ENCODE measurements around the gene KCNB1.
"Not testable (repeated sequence)": the region's sequence is repeated elsewhere in the genome, so short reads cannot be mapped to it uniquely, and the experiment has no call there.

KCNB1 gene

DNA sequence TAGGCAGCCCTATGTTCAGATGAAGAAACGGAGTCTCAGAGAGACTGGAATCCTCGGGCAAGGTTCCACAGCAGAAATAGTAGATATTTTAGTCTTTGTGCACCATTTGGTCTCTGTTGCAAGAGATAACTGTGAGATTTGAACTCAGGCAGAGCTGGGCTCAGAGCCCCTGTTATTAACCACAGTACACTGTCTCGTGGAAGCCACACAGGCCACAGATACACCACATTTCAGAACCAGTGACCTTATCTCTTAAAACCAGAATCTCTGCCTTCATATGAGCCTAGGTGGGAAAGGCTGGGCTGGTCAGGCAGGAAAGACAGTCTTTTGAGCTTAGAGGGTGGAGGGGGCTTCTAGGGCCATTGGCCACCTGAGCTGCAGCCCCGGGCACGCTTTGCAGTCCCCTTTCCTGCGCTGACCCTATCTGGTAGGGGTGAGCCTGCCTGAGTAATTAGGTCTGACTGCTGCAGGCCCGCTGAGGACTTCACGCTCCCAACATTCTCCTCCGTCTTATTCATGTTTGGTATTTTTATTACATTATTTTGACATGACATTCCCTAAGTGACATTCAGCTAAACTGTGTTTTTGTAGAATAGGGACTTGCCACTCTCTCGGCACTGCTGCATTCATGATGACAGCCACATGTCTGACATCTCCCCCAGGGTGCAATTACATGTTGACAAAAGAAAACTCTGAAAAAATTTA lies 71.1 kb downstream of the KCNB1 start:
- no peak overlapping the region for H3K9ac ChIP-seq (ENCODE audit: low read length)
- TF ChIP-seq, protein P1, sequence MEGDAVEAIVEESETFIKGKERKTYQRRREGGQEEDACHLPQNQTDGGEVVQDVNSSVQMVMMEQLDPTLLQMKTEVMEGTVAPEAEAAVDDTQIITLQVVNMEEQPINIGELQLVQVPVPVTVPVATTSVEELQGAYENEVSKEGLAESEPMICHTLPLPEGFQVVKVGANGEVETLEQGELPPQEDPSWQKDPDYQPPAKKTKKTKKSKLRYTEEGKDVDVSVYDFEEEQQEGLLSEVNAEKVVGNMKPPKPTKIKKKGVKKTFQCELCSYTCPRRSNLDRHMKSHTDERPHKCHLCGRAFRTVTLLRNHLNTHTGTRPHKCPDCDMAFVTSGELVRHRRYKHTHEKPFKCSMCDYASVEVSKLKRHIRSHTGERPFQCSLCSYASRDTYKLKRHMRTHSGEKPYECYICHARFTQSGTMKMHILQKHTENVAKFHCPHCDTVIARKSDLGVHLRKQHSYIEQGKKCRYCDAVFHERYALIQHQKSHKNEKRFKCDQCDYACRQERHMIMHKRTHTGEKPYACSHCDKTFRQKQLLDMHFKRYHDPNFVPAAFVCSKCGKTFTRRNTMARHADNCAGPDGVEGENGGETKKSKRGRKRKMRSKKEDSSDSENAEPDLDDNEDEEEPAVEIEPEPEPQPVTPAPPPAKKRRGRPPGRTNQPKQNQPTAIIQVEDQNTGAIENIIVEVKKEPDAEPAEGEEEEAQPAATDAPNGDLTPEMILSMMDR (IDR thresholded peaks at IDR 0.05; ENCODE audit: low read depth, low read length) = no peak
- no peak for TF ChIP-seq EZH2phosphoT487 (IDR thresholded peaks at IDR 0.05; ENCODE audit: low read depth)
- no peaks in the 10 kb centered on the region for H3K4me1 ChIP-seq (ENCODE audit: low read length)
- no peak overlapping the region for H3K27ac ChIP-seq (ENCODE audit: low read length)
- no peaks in the 10 kb centered on the region for H4K20me1 ChIP-seq (ENCODE audit: insufficient read depth, low read length)
- peaks cover 51% of the 10 kb centered on the region for H3K27me3 ChIP-seq (ENCODE audit: low read depth, low read length)
- H2AFZ ChIP-seq (ENCODE audit: low read depth, low read length) = no peak overlapping the region
- no peaks in the 10 kb centered on the region for H3K36me3 ChIP-seq (replicated peaks; ENCODE audit: low read depth, low read length)
- H3K4me2 ChIP-seq (ENCODE audit: low read length) = no peak overlapping the region
- H3K9me3 ChIP-seq (ENCODE audit: insufficient read depth, low read length) = no peaks in the 10 kb centered on the region
- no peaks in the 10 kb centered on the region for H3K79me2 ChIP-seq (ENCODE audit: low read length)
- H3K4me3 ChIP-seq (ENCODE audit: low read length) = no peak overlapping the region

DNA sequence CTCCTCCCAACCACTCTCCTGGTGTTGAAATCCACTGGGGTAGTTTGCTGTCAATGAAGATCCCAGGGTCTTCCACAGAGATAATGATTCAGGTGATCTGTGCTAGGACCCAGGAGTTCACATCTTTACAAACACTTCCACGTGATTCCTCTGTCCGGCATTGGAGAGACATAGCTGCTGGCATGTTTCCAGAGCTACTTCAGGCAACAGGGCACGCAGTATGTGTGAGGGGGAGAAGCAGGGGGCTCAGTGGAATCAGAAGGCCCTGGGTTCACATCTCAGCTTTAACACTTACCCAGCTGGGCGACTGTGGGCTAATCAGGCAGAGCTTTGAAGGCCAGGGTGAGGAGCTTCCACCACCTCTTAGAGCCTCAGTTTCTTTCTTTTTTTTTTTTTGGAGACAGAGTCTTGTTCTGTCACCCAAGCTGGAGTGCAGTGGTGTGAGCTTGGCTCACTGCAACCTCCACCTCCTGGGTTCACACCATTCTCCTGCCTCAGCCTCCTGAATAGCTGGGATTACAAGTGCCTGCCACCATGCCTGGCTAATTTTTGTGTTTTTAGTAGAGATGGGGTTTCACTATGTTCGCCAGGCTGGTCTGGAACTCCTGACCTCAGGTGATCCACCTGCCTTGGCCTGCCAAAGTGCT lies 72.4 kb downstream of the KCNB1 start:
- H3K4me1 ChIP-seq (ENCODE audit: low read length); H2AFZ ChIP-seq (ENCODE audit: low read depth, low read length); H4K20me1 ChIP-seq (ENCODE audit: insufficient read depth, low read length); H3K4me3 ChIP-seq (ENCODE audit: low read length); H3K9me3 ChIP-seq (ENCODE audit: insufficient read depth, low read length); H3K4me2 ChIP-seq (ENCODE audit: low read length); H3K9ac ChIP-seq (ENCODE audit: low read length); H3K36me3 ChIP-seq (replicated peaks; ENCODE audit: low read depth, low read length); H3K27ac ChIP-seq (ENCODE audit: low read length); H3K79me2 ChIP-seq (ENCODE audit: low read length): not testable (repeated sequence)
- peaks cover 50% of the 10 kb centered on the region for H3K27me3 ChIP-seq (ENCODE audit: low read depth, low read length)

DNA sequence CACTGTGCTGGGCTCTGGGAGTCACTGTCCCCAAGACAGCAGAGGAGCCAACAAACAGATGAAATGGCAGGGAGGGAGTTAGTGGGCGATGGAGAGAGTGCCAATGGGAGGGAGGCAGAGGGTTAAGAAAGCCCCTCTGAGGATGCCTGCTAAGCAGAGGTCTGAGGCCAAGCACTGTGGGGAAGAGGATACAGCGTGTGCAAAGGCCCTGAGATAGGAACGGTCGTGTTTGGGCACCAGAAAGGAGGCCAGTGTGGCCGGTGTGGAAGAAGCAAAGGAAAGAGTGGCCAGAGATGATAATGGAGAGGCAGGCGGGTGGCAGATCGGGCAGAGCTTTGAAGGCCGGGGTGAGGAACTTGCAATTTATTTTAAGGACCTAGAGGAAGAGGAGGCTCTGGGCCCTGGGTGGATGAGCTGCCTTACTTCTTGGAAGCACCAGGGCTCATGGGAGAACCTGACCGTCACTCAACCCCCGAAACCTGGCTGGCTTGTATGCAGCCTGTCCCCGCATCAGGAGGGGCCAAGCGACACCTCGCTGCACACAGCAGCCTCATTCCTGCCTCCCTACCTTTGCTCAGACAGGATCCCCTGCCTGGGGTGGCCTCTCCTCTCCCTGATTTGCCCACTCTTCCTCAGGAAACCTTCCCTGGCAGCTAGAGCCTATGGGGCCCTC lies 73.0 kb downstream of the KCNB1 start:
- Histone ChIP-seq H3K27ac (ENCODE audit: low read length) (no peak overlapping the region), H3K9ac (ENCODE audit: low read length) (no peak overlapping the region), H3K27me3 (ENCODE audit: low read depth, low read length) (peaks cover 50% of the 10 kb centered on the region), H4K20me1 (ENCODE audit: insufficient read depth, low read length) (no peaks in the 10 kb centered on the region), H3K4me1 (ENCODE audit: low read length) (no peaks in the 10 kb centered on the region), H3K36me3 (replicated peaks; ENCODE audit: low read depth, low read length) (no peaks in the 10 kb centered on the region), H3K4me3 (ENCODE audit: low read length) (no peak overlapping the region), H3K79me2 (ENCODE audit: low read length) (no peaks in the 10 kb centered on the region), H2AFZ (ENCODE audit: low read depth, low read length) (no peak overlapping the region), H3K4me2 (ENCODE audit: low read length) (no peak overlapping the region), H3K9me3 (ENCODE audit: insufficient read depth, low read length) (no peaks in the 10 kb centered on the region)
- TF ChIP-seq, protein P1 (IDR thresholded peaks at IDR 0.05; ENCODE audit: low read depth, low read length) = no peak
- no peak for TF ChIP-seq EZH2phosphoT487 (IDR thresholded peaks at IDR 0.05; ENCODE audit: low read depth)

DNA sequence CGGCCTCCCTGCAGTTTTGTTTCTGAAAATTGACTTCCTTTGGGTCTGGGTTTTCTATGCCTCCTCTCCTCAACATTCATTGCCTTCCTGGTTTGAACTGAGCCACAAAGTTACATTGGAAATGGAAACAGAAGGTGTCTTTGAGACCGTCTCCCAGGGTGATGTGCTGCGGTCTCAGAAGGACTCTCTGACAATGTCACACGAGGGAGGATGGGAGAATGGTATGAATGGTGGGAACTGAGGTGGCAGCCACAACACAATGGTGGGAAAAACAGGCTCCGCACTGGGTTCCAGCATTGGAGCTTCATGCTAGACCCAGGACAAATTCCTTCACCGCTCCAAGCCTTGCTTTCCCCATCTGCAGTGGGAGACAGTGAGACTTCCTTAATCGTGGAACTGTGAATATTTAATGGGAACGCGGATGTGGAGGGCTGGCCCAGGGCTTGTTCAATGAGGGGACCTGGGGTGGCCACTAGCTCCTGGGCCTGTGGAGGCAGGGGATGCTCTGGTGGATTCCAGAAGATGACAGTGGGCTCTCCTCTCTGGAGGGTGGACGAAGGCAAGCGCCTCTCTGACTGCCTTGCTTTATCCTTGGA lies 73.9 kb downstream of the KCNB1 start:
- Histone ChIP-seq H3K9me3 (ENCODE audit: insufficient read depth, low read length) (no peaks in the 10 kb centered on the region), H3K4me3 (ENCODE audit: low read length) (no peak overlapping the region), H3K4me2 (ENCODE audit: low read length) (no peak overlapping the region), H3K4me1 (ENCODE audit: low read length) (no peaks in the 10 kb centered on the region), H4K20me1 (ENCODE audit: insufficient read depth, low read length) (no peaks in the 10 kb centered on the region), H2AFZ (ENCODE audit: low read depth, low read length) (no peak overlapping the region), H3K27ac (ENCODE audit: low read length) (no peak overlapping the region), H3K36me3 (replicated peaks; ENCODE audit: low read depth, low read length) (no peaks in the 10 kb centered on the region), H3K79me2 (ENCODE audit: low read length) (no peaks in the 10 kb centered on the region), H3K9ac (ENCODE audit: low read length) (no peak overlapping the region), H3K27me3 (ENCODE audit: low read depth, low read length) (peaks cover 46% of the 10 kb centered on the region)
- TF ChIP-seq, protein P1 (IDR thresholded peaks at IDR 0.05; ENCODE audit: low read depth, low read length) = no peak
- TF ChIP-seq EZH2phosphoT487 (IDR thresholded peaks at IDR 0.05; ENCODE audit: low read depth) = no peak

Measured in OCI-LY3 (cell line).